Measurements from ENCODE around the gene GADD45A.

The GADD45A gene, protein sequence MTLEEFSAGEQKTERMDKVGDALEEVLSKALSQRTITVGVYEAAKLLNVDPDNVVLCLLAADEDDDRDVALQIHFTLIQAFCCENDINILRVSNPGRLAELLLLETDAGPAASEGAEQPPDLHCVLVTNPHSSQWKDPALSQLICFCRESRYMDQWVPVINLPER

GRCh38 chr1:67685067-67685557 lies at the start of gene GADD45A:
TSS of gene GADD45A (plus strand) at chr1:67685201. CDS start at chr1:67685495, 294 bp downstream.
- peaks cover 11% of the 10 kb centered on the region for H3K36me3 ChIP-seq (ENCODE audit: insufficient read depth, low read length)
- peak within 1 kb of the TSS; percentile 98 for H3K9ac ChIP-seq (ENCODE audit: low read depth, low read length)
- no peaks in the 10 kb centered on the region; the same call in 1 of the 2 replicates for H3K9me3 ChIP-seq (ENCODE audit: control insufficient read depth, insufficient read depth, low read length)
- H3K4me1 ChIP-seq (ENCODE audit: insufficient read depth, low read length): 0 out of 2 replicates have a peak, but pooled peaks cover 20% of the 10 kb centered on the region

DNA sequence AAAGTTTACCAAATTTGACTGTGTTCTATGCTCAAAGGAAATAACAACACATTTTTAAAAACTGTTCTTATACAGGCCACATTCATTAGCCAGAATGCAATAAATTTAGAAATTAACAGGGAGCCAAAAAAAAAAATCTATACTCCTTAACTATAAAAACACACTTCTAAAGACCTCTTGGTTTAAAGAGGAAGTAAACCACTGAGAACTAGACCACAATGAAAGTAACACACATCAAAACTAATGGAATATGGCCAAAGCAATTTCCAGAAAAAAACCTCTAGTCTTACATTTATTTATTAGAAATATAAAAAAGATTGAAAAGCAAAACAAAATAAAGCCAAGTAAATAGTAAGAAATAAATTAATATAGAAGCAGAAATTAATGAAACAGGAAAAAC lies 48.9 kb upstream of the GADD45A start:
- no peaks in the 10 kb centered on the region for H3K36me3 ChIP-seq (ENCODE audit: insufficient read depth, low read length)
- no peak overlapping the region for H3K9ac ChIP-seq (ENCODE audit: low read depth, low read length)
- no peaks in the 10 kb centered on the region for H3K4me1 ChIP-seq (ENCODE audit: insufficient read depth, low read length)
- no peaks in the 10 kb centered on the region for H3K9me3 ChIP-seq (ENCODE audit: control insufficient read depth, insufficient read depth, low read length)

GRCh38 chr1:67639361-67639760 lies 45.6 kb upstream of the GADD45A start:
- Histone ChIP-seq H3K9ac (ENCODE audit: low read depth, low read length) (no peak overlapping the region), H3K36me3 (ENCODE audit: insufficient read depth, low read length) (no peaks in the 10 kb centered on the region), H3K4me1 (ENCODE audit: insufficient read depth, low read length) (no peaks in the 10 kb centered on the region), H3K9me3 (ENCODE audit: control insufficient read depth, insufficient read depth, low read length) (no peaks in the 10 kb centered on the region)

DNA sequence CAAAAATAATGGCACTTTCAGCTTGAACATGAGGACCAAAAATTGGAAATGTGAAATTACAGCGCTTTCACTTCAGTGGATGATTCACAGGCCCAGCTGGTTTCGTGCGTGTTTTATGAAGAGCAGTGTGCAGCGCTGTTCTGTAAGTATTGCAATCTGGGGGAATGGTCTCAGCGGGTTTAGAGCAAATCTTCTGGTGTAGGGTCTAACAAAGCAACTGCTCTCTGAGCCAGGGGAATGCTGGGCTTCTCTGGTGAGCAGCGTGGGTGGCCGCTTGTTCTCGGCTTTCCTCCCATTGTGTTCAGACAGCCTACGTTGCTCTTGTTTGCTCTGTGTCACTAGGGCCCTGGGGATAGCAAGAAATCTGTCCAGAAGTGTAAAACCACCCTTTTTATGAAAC lies 42.4 kb upstream of the GADD45A start:
- H3K9ac ChIP-seq (ENCODE audit: low read depth, low read length): no peak overlapping the region
- no peaks in the 10 kb centered on the region for H3K36me3 ChIP-seq (ENCODE audit: insufficient read depth, low read length)
- H3K9me3 ChIP-seq (ENCODE audit: control insufficient read depth, insufficient read depth, low read length): no peaks in the 10 kb centered on the region
- peaks cover 4% of the 10 kb centered on the region; the same call in 1 of the 2 replicates for H3K4me1 ChIP-seq (ENCODE audit: insufficient read depth, low read length)

- H3K4me1 ChIP-seq (ENCODE audit: insufficient read depth, low read length): peaks cover 4% of the 10 kb centered on the region; the same call in 1 of the 2 replicates
- no peak overlapping the region for H3K9ac ChIP-seq (ENCODE audit: low read depth, low read length)
- no peaks in the 10 kb centered on the region for H3K36me3 ChIP-seq (ENCODE audit: insufficient read depth, low read length)
- no peaks in the 10 kb centered on the region for H3K9me3 ChIP-seq (ENCODE audit: control insufficient read depth, insufficient read depth, low read length)
These were observed 40.4 kb upstream of the GADD45A start for GRCh38 chr1:67644566-67644965.

GRCh38 chr1:67645495-67646144 lies 39.4 kb upstream of the GADD45A start:
- no peaks in the 10 kb centered on the region for H3K9me3 ChIP-seq (ENCODE audit: control insufficient read depth, insufficient read depth, low read length)
- H3K9ac ChIP-seq (ENCODE audit: low read depth, low read length): no peak overlapping the region
- no peaks in the 10 kb centered on the region for H3K36me3 ChIP-seq (ENCODE audit: insufficient read depth, low read length)
- peaks cover 4% of the 10 kb centered on the region; the same call in 1 of the 2 replicates for H3K4me1 ChIP-seq (ENCODE audit: insufficient read depth, low read length)

- no peak overlapping the region for H3K9ac ChIP-seq (ENCODE audit: low read depth, low read length)
- no peaks in the 10 kb centered on the region for H3K36me3 ChIP-seq (ENCODE audit: insufficient read depth, low read length)
- H3K9me3 ChIP-seq (ENCODE audit: control insufficient read depth, insufficient read depth, low read length): no peaks in the 10 kb centered on the region
- peaks cover 4% of the 10 kb centered on the region; the same call in 1 of the 2 replicates for H3K4me1 ChIP-seq (ENCODE audit: insufficient read depth, low read length)
These were observed 38.6 kb upstream of the GADD45A start for GRCh38 chr1:67646145-67647035.

- H3K9me3 ChIP-seq (ENCODE audit: control insufficient read depth, insufficient read depth, low read length): no peaks in the 10 kb centered on the region
- peaks cover 4% of the 10 kb centered on the region; the same call in 1 of the 2 replicates for H3K4me1 ChIP-seq (ENCODE audit: insufficient read depth, low read length)
- H3K9ac ChIP-seq (ENCODE audit: low read depth, low read length): no peak overlapping the region
These were observed 37.8 kb upstream of the GADD45A start for GRCh38 chr1:67647036-67647798.

GRCh38 chr1:67647814-67648358 lies 37.1 kb upstream of the GADD45A start:
- Histone ChIP-seq H3K4me1 (ENCODE audit: insufficient read depth, low read length) (peaks cover 6% of the 10 kb centered on the region; the same call in 1 of the 2 replicates), H3K9me3 (ENCODE audit: control insufficient read depth, insufficient read depth, low read length) (no peaks in the 10 kb centered on the region), H3K36me3 (ENCODE audit: insufficient read depth, low read length) (no peaks in the 10 kb centered on the region), H3K9ac (ENCODE audit: low read depth, low read length) (no peak overlapping the region)

More at GRCh38 chr1:67647036-67647798, 37.8 kb upstream of the GADD45A start:
- H3K36me3 ChIP-seq (ENCODE audit: insufficient read depth, low read length): no peaks in the 10 kb centered on the region

- H3K36me3 ChIP-seq (ENCODE audit: insufficient read depth, low read length): no peaks in the 10 kb centered on the region
- H3K4me1 ChIP-seq (ENCODE audit: insufficient read depth, low read length): peaks cover 8% of the 10 kb centered on the region; the same call in 1 of the 2 replicates
- H3K9me3 ChIP-seq (ENCODE audit: control insufficient read depth, insufficient read depth, low read length): no peaks in the 10 kb centered on the region
- H3K9ac ChIP-seq (ENCODE audit: low read depth, low read length): no peak overlapping the region
These were observed 36.2 kb upstream of the GADD45A start for GRCh38 chr1:67648582-67649326.

GRCh38 chr1:67650061-67650460 lies 34.9 kb upstream of the GADD45A start:
- Histone ChIP-seq H3K36me3 (ENCODE audit: insufficient read depth, low read length) (no peaks in the 10 kb centered on the region), H3K4me1 (ENCODE audit: insufficient read depth, low read length) (peaks cover 8% of the 10 kb centered on the region; the same call in 1 of the 2 replicates), H3K9me3 (ENCODE audit: control insufficient read depth, insufficient read depth, low read length) (no peaks in the 10 kb centered on the region), H3K9ac (ENCODE audit: low read depth, low read length) (no peak overlapping the region)

DNA sequence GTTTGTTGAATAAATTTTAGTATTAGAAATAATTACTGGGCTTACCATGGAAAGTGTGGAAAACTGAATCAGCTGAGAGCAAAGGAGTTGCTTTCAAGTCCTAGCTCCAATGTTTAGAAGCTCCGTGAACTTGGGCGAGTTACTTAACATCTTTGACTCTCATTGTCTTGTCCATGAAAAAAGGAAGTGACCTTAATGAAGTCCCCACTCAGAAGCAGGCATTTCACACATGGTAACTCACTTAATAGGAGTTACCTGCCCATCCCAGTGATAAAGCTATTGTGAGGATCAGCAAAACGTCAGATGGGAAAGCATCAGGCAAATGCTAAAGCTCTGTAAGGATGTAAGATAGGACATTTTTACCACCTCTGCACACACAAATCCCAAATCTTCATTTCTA lies 34.0 kb upstream of the GADD45A start:
- Histone ChIP-seq H3K9me3 (ENCODE audit: control insufficient read depth, insufficient read depth, low read length) (no peaks in the 10 kb centered on the region), H3K9ac (ENCODE audit: low read depth, low read length) (no peak overlapping the region), H3K4me1 (ENCODE audit: insufficient read depth, low read length) (peaks cover 8% of the 10 kb centered on the region; the same call in 1 of the 2 replicates), H3K36me3 (ENCODE audit: insufficient read depth, low read length) (no peaks in the 10 kb centered on the region)

DNA sequence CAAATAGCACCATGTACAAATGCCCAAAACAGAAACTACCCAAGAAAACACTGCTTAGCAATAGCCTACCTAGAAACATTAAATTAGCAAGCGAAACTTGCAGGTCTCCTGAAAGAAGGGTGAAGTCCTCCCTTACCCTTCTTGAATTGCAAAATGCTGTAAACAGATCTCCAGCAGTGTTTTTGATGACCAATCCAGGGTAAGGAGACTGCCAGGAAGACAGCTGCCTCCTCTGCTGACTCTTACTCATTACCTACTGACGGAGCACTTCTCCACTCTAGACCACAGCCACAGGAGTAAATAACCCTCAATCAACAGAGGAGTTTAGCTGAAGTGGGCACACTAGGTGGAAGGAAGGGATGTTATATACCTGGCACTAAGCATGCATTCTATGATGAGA lies 32.2 kb upstream of the GADD45A start:
- H3K4me1 ChIP-seq (ENCODE audit: insufficient read depth, low read length): 0 out of 2 replicates have a peak, but pooled peaks cover 4% of the 10 kb centered on the region
- H3K36me3 ChIP-seq (ENCODE audit: insufficient read depth, low read length): no peaks in the 10 kb centered on the region
- H3K9ac ChIP-seq (ENCODE audit: low read depth, low read length): no peak overlapping the region
- no peaks in the 10 kb centered on the region for H3K9me3 ChIP-seq (ENCODE audit: control insufficient read depth, insufficient read depth, low read length)

Data from ES-I3 (cell line).